Activated CD4-positive, alpha-beta T cell treated with anti-CD3 and anti-CD28 coated beads, Interleukin-2, amount 50 U/mL, for 16 hours (primary cell): Measurements from ENCODE around the gene RNF144A.

Source experiments
- DNase-seq: peaks from one replicate; pipeline ENCODE4 v3.0.0-alpha.2; 2020

Gene RNF144A

DNA sequence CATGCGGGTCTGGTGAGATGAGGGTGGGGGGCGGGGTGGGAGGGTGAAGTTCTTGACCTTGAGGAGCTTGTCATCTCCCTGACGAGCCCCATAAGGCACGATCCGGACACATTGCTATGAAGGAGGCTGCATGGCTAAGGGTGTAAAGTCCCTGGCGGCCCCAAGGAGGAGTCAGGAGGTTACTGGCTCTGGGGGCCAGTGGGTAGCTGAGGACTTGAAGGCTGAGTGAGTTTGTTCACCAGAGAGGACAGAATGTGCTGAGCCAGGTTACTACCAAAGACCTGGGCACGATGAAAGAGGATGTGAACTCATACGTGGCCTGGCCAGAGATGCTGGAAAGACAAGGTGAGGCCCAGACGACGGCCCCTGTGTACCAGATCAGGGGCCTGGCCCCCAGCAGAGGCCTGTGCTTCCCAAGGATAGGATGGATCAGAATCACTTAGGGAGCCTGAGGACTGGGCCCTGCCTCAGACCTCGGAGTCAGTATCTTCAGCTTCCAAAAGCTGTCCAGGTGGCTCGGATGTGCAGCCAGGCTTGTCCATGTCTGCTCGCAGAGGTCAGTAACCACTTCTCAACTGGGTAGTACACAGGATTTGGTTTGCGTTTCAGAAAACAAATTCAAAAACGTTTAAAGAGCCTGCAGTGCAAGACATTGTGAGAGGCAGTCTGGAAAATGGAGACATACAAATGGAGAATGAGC is 110.9 kb downstream of the RNF144A start:
- no peak for DNase-seq

DNA sequence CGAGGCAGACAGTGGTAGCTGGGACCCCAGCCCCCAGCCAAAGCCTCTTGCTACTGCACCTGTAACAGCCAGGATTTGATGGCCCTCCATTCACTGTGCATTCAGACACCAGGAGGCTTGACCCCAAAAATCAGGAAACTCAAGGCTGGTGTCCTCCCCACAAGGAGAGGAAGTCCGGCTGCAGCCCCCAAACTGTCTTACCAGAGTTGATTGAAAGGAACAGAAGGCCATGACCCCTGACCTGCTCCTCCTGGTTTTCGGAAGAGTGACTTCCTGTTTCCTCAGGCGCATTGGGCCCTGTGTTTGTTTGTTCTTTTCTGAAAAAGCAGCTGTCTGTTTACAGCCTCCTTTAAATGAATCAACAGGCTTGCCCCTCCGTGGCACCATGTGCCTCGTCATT is 111.6 kb downstream of the RNF144A start:
- no peak for DNase-seq

DNA sequence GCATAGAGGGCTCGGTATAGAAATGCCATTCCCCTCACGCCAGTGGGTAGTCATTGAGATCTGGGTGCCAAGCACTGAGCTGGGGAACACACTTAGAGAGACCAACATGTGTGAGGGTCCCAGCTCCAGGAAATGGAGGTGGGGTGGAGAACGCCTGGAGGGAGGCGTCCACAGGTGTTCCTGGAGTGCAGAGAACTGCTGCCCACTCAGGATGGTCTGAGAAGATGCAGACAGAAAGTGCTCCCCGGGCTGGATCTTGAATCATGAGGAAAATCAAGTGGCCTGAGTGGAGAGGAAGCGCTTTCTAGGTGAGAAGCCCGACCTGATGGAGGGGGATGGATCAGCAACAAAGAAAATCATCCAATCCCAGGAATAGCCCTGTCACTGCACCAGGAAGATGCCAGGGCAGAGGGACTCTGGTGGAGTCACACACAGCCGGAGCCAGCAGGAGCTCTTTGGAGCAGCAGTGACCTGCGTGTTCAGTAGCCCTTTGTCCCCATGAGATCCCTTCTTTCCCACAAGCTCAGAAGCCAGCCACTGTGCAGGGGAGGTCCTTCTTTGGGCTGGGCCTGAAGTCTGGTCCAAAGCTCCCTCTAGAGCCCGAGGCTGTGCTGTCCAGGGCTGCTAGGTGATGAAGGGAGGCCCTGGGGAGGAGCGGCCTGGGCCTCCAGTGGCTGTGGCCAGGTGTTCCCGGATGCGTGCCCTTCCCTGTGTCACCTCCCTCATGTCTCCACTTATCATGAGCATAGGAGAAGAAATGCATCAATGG is 112.3 kb downstream of the RNF144A start:
- no peak for DNase-seq

DNA sequence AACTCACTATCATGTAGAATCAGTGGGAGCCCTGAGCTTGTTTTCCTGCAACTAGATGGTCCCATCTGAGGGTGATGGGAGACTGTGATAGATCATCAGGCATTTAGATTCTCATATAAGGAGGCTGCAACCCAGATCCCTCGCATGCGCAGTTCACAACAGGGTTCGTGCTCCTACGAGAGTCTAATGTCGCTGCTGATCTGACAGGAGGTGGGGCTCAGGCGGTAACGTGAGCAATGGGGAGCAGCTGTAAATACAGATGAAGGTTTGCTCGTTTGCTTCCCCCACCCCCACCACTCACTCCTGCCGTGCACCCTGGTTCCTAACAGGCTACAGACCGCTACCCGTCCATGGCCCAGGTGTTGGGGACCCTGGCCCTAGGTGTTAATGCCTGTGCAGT is 113.6 kb downstream of the RNF144A start:
- no peak for DNase-seq

DNA sequence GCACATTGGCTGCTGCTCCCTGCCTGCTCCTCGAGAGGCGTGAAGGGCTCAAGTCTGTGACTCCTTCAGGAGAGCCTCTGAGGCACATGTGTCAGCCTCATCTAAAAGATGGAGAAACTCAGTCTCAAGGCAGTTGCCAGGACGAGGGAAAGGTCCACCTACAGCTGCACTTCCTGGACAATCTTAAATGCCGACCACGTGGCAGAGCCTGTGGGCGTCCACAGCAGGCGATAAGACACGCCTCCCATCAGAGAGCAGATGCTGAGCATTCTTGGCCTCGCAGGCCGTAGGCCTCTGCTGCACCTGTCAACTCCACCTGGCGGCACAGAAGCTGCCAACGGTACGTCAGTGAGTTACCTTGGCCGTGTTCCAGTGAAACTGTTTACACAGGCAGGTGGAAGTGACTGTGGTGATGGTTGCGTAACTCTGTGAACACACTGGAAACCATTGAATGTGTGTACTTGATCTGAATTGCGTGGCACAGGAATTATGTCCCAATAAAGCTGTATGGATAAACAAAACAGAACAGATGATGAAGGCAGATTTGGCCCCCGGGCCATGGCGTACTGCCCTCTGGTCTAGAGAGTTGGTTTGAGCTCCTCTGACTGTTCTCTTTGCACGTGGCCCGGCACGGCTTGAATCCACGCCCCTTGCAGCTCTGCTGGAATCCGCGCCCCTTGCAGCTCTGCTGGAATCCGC is 114.5 kb downstream of the RNF144A start:
- no peak for DNase-seq

DNA sequence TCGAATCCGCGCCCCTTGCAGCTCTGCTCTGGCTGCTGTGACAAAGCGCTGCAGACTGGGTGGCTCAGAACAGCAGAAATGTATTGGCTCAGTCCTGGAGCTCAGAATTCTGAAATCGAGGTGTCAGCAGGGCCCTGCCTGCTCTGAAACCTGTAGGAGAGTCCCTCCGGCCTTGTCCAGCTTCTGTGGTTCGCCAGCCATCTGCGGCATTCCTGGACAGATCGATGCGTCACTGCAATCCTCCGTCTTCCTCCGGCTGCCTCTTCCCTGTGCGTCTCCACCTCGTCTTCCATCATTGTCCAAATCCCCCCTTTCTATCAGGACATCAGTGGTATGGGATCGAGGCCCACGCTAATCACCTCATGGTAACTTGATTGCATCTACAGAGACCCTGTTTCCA is 115.2 kb downstream of the RNF144A start:
- DNase-seq = no peak

DNA sequence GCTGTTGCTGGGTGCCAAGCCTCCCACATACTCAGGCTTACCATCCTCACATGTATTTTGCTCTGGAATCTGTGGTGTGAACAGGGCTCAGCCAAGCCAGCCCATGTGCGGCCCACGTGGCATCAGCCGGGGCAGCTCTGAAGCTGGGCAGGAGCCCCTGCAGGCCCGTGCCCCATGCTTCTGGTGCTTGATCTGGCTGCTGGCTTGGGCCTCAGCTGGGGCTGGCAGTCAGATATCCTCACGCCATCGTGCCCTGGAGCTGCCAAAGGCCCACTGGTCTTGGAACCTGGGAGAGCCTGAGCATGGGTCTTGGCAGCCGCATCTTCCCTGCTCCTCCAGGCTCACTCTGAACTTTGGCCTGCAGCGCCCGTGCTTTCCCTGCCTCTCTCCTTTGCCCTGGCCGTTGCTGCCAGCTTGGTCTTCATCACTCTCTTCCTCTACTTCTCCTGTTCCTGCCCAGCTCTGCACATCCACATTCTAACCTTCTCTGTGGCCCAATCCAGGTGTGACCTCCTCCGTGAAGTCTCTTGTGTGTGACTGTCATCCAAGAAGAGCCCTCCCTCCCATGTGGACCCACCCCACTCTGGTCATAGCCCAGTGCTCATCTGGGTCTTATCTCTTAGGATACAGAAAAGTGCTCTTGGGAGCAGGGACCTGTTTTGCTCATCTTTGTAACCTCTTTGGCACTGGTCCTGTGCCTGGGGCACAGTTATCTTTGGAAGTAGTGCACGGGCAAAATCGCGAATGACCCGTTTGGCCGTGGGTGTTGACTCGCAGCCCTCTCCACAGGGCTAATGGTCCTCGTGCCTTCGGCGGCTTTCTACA is 116.1 kb downstream of the RNF144A start:
- DNase-seq = no peak

DNA sequence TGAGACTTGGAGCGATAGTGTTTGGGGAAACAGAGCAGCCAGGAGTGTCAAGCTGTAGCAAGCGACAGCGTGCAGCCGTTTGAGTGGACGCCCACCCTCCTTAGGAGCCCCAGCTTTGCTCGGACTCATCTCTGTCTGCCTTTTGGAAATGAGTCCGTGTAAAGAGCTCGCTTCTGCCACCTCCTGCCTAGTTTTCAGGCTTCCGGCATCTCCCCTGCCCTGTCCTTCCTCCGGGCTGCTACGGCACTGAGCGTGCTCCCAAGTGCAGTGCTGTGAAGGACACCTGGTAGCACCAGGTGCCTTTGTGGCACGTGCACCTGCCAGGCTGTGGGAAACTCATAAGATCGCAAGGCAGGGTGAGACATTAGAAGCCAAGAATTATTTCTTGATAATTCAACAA is 117.1 kb downstream of the RNF144A start:
- no peak for DNase-seq

DNA sequence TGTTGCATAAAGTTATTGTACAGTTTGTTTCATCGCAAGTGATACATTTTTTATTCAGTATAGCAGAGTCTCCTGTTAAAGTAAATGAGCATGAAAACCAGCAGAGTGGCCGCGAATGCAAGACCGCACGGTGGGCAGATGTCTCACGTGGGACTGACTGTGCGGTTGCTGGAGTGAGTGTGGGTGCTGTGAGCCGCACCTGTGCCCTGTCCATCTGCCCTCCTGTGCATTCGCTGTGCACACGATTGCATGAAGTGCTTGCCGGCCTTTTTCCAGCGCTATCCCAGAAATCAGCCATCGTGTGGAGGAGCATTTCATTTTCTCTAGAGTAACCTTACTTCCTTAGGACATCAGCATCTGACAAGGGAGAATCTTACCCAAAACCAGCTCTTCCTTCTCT is 118.7 kb downstream of the RNF144A start:
- no peak for DNase-seq

DNA sequence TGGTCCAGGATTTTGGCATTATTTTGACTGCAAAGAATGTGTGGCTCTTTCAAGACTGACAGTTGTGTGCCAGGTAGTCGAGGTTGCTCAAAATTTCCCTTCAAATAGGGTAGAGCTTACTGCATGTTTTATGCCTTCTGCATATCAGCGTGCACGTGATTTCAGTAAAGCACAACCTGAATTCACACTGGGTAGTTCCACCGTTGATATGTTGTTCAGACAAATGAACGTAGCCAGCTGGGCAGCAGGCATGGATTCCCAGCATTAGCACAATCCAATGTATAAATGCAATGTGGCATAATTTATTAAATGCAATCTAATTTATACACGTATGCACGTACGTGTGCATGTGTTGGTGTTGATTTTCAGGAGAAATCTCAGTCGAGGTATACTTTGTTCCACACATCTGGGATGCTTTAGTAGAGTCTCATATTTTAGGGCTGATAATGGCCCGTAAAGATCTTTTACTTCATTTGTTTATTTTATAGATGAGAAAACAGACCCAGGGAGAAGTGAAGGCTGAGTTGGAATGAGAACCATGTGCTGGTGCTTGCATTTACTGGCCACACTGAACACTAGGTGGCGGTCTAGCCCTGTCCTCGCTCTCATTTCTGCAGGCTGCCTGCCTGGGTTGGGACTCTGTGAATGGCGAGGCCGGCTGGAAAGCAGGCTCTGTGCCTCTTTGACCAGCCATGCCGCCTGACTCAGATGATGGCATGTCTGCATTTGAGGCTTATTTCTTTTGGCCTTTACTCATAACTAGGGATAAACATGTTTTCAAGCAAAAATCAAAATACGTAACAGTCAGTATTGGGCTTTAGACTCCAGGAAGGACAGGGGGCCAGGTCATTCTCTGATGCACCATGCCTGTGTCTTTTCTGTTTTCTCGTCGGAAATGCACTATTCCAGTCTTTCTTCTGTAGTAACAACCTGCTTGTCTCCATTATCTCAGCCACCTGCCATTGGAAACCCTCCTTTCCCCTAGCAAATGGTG is 120.4 kb downstream of the RNF144A start:
- peak; percentile 37 for DNase-seq

DNA sequence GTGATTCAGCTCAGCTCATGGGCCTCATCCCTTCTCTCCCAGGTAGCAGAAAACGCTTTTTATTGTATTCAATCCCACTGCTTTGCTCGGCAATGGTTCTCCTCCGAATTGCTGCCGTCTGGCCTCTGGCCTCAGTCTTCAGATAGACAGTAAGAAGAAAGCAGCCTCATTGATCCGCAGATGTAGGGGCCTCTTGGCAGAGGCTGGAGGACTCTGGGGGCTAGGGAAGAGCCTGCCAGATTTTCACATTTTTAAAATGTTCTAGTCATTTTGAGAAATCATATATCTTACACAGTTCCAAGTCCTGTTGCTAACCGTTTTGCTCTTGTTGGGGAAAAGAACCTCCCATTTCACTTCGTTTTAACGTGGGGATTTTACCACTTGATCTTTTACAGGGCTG is 123.3 kb downstream of the RNF144A start:
- no peak for DNase-seq

DNA sequence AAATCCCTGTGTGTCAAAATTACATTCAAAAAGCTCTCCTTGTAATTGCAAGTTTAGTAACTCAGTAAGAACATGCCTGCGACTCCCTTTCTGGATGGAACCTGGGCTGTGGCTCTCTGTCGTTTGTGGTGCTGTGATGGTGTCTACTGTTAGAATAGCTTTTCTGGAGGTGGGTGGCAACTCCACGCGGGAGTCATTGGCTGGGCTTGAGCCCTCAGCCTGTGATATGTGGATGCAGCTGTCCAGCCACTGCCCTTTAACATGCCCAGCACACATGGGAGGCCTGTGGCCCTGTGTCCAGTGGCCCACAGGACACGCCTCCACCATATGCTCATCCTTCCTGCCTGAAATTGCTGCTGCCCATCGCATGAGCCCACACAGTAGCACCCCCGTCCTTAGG is 124.2 kb downstream of the RNF144A start:
- no peak for DNase-seq

DNA sequence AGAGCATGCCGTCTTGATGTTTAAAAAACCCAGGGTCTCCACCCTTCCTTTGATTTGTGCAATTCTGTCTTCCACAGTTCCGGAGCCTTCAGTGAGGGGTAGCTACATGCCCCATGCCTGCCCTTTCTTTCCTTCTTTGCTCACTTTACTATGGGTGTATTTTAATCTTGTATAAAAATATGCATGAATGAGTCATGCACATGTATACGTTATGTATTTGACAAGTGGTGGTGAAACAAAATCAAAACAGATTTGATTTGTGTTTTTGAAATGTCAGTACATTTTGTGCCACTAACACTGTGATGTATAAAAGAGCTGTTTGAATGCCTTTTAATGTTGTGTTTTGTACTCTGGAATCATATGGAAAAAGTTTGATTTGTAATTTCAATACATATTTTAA is 126.5 kb downstream of the RNF144A start:
- DNase-seq = no peak

DNA sequence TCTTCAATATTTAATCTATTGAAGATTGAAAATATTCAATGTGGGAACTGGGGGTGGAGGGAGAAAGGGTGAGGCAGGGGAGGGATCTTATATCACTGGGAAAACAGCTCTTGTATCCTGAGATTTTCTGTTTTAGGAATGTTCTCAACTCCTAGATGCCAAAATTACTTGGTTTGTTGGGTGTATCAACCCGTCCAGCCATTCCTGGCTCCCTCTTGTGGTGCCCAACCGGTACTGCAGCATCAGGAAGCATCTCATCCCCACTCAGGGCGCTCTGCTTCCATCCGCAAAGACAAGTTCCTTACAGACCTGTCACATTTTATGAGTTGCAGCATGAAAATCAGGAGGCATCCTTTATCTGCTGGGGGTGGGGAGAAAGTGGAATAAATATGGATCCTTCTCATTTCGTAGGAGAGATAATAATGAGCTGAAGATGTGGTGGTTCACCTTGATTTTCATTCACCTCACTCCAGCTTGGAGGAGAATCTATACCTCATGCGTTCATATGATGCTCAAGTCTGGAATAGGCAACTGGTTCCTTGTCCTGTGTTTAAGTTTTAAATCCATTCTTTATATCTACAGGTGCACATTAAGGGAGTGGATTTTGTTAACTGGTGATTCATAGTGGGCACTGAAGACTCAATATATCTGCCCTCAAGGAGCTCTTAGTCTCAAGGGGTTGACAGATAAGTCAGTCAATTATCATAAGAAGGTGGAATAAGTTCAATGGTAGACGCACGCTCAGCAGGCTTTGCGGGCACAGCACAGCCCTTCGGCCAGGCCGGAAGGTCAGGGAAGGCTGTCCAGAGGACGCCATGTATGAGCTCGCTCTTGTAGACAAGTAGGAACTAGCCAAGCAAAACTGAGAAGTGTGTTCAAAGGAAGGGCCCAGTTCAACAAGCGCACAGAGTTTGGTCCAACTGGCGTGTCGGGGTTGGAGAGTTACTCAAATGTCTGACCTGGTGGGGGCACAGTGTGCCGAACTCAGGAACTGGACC is 127.3 kb downstream of the RNF144A start:
- DNase-seq = peak; percentile 66

DNA sequence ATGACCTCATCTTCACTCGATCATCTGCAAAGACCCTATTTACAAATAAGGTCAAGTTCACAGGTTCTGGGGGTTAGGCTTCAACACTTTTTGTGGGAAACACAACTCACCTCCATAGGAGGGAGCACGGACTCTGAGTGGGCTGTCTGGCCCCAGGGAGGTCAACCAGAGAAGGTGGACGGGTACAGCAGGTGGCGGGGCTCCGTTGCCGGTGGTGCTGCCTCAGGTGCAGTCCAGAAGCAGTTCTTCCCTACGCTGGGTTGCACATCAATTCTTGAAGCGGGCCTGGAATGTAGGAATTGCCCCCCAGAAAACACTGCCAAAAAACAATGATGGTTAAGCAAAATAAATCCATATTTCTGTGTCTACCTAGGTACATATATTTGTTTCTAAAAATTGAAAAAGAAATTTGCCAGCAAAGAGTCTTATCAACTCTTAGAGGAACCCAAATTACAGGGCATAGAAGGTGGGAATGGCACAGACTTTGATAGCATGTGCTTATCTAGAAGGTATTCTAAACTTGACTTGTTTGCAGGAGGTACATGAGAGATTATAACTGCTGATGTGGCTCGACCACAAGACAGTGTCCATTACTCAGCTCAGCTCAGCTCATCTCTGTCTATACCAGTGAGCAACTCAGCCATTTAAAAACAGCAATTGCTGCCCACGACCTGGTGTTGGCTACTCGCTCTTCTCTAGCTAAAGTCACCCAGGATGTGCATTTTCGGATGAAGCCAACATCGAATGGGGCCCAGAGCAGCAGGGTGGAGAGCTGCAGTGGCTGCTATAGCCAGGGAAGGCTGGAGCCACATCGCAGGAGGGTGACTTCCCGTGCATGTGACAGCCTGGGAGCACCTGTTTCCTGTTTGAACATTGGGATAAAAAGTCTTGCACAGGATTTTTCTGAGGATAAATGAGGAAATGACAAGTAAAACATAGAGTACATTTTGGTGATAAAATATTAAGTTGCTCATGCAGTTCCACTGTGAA is 128.7 kb downstream of the RNF144A start:
- no peak for DNase-seq

DNA sequence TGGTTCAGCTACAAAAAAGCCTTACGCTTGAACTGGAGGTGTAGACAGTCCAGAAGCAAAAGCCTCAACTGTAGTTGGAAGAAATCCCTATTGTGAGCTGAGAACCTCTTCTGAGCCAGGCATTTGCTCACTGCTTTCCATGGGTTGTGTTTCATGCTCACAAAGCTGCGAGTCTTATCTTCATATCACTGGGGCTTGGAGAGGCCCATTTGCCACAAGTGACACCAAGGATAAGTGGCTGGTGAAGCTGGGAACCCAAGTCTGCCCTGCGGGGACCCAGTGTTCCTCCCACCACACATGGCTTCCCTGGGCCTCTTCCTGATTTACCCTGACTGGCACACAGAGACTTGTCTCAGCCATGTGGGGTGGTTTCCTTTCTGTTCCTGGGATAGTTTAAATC is 130.4 kb downstream of the RNF144A start:
- no peak for DNase-seq

DNA sequence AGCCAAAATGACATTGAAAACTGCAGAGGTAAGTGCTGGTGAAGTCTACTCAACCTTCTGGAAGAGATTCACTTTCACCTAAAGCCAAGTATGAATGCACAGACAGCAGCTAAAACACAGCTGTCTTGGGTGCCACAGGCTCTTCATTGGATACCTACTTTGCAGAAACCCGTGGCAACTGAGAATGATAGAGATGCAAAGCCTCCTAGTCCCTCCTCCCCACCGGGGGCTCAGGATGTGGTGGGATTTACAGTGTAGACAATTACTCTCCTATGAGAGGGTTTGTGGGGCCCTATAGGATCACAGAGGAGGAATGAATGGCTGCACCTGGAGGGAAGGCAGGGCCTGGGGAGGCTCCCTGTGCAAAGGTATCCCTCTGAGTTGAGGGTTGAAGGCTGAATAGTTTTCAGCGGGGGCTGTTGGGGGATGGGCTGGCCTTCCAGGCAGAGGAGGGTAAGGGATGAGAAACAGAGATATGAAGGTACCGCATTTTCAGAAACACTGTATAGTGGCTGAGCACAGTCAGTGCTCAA is 131.6 kb downstream of the RNF144A start:
- no peak for DNase-seq

DNA sequence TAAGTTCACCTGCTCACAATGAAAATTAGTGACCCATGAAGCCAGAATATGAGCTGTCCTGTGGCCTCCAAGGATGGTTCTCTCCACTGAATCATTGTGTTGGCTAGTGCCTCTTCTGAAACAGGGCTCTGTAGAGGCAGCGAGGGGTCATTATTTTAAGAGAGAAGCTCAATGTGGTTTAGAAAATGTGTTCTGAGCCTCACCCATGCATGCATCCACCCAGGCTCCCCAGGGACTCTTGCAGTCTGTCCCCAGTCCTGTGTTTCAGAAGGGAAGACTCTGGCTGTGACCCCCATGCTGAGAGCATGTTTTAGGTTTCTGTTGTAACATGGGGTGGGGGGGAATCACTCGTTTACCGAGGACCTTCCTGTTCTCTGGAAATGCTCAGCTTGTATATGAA is 135.2 kb downstream of the RNF144A start:
- DNase-seq = no peak
